Measurements from ENCODE around the gene HERPUD1.

The HERPUD1 gene

DNA sequence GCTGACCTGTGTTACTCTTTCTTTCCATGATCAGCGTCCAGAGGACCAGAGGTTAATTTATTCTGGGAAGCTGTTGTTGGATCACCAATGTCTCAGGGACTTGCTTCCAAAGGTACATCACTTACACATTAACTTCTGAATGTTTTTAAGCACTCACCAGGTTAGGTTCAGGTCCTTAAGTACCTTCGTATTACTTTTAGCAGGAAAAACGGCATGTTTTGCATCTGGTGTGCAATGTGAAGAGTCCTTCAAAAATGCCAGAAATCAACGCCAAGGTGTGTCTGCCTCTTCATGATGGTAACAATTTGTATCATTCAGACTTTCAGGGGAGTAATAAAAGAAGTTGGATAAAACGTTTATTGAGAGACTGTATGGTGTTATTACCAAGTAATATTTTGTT is 3.3 kb downstream of the HERPUD1 start:
- TF ChIP-seq CSDC2 (CRISPR knock-in tag; IDR thresholded peaks at IDR 0.05) (no peak), ZNF565 (CRISPR knock-in tag; conservative IDR thresholded peaks at IDR 0.05; ENCODE audit: low read depth) (no peak), SNAI2 (CRISPR knock-in tag; IDR thresholded peaks at IDR 0.05) (no peak), RARB (CRISPR knock-in tag; IDR thresholded peaks at IDR 0.05) (no peak), ISL1 (CRISPR knock-in tag; IDR thresholded peaks at IDR 0.05) (no peak), ZFP3 (CRISPR knock-in tag; IDR thresholded peaks at IDR 0.05) (no peak), TOX (CRISPR knock-in tag; IDR thresholded peaks at IDR 0.05; ENCODE audit: borderline replicate concordance) (no peak), OSR1 (CRISPR knock-in tag; IDR thresholded peaks at IDR 0.05) (no peak), ZNF70 (CRISPR knock-in tag; IDR thresholded peaks at IDR 0.05) (no peak), ESRRG (CRISPR knock-in tag; IDR thresholded peaks at IDR 0.05) (no peak), ZFP30 (CRISPR knock-in tag; IDR thresholded peaks at IDR 0.05) (no peak)
- TF ChIP-seq, protein P1, sequence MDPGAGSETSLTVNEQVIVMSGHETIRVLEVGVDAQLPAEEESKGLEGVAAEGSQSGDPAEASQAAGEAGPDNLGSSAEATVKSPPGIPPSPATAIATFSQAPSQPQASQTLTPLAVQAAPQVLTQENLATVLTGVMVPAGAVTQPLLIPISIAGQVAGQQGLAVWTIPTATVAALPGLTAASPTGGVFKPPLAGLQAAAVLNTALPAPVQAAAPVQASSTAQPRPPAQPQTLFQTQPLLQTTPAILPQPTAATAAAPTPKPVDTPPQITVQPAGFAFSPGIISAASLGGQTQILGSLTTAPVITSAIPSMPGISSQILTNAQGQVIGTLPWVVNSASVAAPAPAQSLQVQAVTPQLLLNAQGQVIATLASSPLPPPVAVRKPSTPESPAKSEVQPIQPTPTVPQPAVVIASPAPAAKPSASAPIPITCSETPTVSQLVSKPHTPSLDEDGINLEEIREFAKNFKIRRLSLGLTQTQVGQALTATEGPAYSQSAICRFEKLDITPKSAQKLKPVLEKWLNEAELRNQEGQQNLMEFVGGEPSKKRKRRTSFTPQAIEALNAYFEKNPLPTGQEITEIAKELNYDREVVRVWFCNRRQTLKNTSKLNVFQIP (CRISPR knock-in tag; IDR thresholded peaks at IDR 0.05; ENCODE audit: borderline replicate concordance, low read depth) = no peak
- TF ChIP-seq, protein P2, sequence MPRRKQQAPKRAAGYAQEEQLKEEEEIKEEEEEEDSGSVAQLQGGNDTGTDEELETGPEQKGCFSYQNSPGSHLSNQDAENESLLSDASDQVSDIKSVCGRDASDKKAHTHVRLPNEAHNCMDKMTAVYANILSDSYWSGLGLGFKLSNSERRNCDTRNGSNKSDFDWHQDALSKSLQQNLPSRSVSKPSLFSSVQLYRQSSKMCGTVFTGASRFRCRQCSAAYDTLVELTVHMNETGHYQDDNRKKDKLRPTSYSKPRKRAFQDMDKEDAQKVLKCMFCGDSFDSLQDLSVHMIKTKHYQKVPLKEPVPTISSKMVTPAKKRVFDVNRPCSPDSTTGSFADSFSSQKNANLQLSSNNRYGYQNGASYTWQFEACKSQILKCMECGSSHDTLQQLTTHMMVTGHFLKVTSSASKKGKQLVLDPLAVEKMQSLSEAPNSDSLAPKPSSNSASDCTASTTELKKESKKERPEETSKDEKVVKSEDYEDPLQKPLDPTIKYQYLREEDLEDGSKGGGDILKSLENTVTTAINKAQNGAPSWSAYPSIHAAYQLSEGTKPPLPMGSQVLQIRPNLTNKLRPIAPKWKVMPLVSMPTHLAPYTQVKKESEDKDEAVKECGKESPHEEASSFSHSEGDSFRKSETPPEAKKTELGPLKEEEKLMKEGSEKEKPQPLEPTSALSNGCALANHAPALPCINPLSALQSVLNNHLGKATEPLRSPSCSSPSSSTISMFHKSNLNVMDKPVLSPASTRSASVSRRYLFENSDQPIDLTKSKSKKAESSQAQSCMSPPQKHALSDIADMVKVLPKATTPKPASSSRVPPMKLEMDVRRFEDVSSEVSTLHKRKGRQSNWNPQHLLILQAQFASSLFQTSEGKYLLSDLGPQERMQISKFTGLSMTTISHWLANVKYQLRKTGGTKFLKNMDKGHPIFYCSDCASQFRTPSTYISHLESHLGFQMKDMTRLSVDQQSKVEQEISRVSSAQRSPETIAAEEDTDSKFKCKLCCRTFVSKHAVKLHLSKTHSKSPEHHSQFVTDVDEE (CRISPR knock-in tag; IDR thresholded peaks at IDR 0.05) = no peak
- no peak for ATAC-seq

DNA sequence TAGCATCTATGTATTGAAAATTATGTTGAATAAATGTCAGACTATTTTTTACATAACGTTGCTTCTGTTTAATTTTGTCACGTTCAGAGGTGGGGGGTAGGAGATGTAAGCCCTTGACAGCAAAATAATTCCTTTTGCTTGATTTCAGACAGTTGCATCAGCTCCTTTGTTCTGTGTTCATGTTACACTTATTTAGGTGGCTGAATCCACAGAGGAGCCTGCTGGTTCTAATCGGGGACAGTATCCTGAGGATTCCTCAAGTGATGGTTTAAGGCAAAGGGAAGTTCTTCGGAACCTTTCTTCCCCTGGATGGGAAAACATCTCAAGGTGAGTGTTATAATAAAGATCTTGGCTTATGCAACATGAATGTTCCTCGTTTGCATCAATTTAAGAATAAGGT is 4.5 kb downstream of the HERPUD1 start:
- ATAC-seq = no peak
- TF ChIP-seq ZFP3 (CRISPR knock-in tag; IDR thresholded peaks at IDR 0.05) (no peak), TOX (CRISPR knock-in tag; IDR thresholded peaks at IDR 0.05; ENCODE audit: borderline replicate concordance) (no peak), ZNF8 (CRISPR knock-in tag; IDR thresholded peaks at IDR 0.05) (no peak), ARNTL (CRISPR knock-in tag; IDR thresholded peaks at IDR 0.05; ENCODE audit: borderline replicate concordance, low read depth) (no peak), BACH2 (CRISPR knock-in tag; IDR thresholded peaks at IDR 0.05; ENCODE audit: borderline replicate concordance) (no peak), ZC3H10 (CRISPR knock-in tag; IDR thresholded peaks at IDR 0.05) (no peak)
- TF ChIP-seq, protein P3, sequence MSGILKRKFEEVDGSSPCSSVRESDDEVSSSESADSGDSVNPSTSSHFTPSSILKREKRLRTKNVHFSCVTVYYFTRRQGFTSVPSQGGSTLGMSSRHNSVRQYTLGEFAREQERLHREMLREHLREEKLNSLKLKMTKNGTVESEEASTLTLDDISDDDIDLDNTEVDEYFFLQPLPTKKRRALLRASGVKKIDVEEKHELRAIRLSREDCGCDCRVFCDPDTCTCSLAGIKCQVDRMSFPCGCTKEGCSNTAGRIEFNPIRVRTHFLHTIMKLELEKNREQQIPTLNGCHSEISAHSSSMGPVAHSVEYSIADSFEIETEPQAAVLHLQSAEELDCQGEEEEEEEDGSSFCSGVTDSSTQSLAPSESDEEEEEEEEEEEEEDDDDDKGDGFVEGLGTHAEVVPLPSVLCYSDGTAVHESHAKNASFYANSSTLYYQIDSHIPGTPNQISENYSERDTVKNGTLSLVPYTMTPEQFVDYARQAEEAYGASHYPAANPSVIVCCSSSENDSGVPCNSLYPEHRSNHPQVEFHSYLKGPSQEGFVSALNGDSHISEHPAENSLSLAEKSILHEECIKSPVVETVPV (CRISPR knock-in tag; IDR thresholded peaks at IDR 0.05) = no peak

DNA sequence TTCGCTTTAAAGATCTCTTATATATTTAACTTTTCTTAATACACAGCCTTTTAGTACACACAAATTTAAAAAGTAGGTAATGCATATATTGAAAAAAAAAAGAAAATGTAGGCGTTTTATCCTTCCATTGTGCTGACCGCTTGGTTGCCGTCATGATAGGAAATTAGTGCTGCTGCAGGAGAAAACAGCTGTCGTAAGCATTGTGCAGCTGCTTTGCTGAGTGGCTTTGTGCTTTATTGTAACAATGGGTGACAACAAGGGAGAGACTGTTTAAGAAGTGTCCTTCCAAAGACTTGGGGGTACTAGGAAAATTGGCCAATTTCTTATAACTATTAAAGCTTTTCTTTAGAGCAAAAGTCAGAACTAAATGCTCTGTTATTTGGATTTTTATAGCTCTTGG is 5.0 kb downstream of the HERPUD1 start:
- TF ChIP-seq PPARA (CRISPR knock-in tag; IDR thresholded peaks at IDR 0.05; ENCODE audit: borderline replicate concordance) = no peak
- TF ChIP-seq ZFP3 (CRISPR knock-in tag; IDR thresholded peaks at IDR 0.05) = no peak
- TF ChIP-seq ZNF8 (CRISPR knock-in tag; IDR thresholded peaks at IDR 0.05) = no peak
- no peak for TF ChIP-seq TOX (CRISPR knock-in tag; IDR thresholded peaks at IDR 0.05; ENCODE audit: borderline replicate concordance)
- TF ChIP-seq, protein P2 (CRISPR knock-in tag; IDR thresholded peaks at IDR 0.05) = no peak
- TF ChIP-seq, protein P3 (CRISPR knock-in tag; IDR thresholded peaks at IDR 0.05) = no peak
- TF ChIP-seq BACH2 (CRISPR knock-in tag; IDR thresholded peaks at IDR 0.05; ENCODE audit: borderline replicate concordance) = no peak
- no peak for TF ChIP-seq ZNF70 (CRISPR knock-in tag; IDR thresholded peaks at IDR 0.05)
- no peak for TF ChIP-seq ESRRG (CRISPR knock-in tag; IDR thresholded peaks at IDR 0.05)
- no peak for TF ChIP-seq CSDC2 (CRISPR knock-in tag; IDR thresholded peaks at IDR 0.05)
- TF ChIP-seq TCF4 (CRISPR knock-in tag; IDR thresholded peaks at IDR 0.05; ENCODE audit: borderline replicate concordance) = no peak
- no peak for TF ChIP-seq GLIS3 (CRISPR knock-in tag; IDR thresholded peaks at IDR 0.05)
- TF ChIP-seq, protein P1 (CRISPR knock-in tag; IDR thresholded peaks at IDR 0.05; ENCODE audit: borderline replicate concordance, low read depth) = no peak
- TF ChIP-seq RARB (CRISPR knock-in tag; IDR thresholded peaks at IDR 0.05) = no peak
- no peak for TF ChIP-seq ZNF565 (CRISPR knock-in tag; conservative IDR thresholded peaks at IDR 0.05; ENCODE audit: low read depth)
- no peak for TF ChIP-seq ISL1 (CRISPR knock-in tag; IDR thresholded peaks at IDR 0.05)
- no peak for TF ChIP-seq ZFP30 (CRISPR knock-in tag; IDR thresholded peaks at IDR 0.05)
- TF ChIP-seq SNAI2 (CRISPR knock-in tag; IDR thresholded peaks at IDR 0.05) = no peak
- TF ChIP-seq, protein P4, sequence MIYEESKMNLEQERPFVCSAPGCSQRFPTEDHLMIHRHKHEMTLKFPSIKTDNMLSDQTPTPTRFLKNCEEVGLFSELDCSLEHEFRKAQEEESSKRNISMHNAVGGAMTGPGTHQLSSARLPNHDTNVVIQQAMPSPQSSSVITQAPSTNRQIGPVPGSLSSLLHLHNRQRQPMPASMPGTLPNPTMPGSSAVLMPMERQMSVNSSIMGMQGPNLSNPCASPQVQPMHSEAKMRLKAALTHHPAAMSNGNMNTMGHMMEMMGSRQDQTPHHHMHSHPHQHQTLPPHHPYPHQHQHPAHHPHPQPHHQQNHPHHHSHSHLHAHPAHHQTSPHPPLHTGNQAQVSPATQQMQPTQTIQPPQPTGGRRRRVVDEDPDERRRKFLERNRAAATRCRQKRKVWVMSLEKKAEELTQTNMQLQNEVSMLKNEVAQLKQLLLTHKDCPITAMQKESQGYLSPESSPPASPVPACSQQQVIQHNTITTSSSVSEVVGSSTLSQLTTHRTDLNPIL (CRISPR knock-in tag; IDR thresholded peaks at IDR 0.05; ENCODE audit: low read depth) = no peak
- no peak for ATAC-seq

Data from SK-N-SH treated with all-trans-retinoic acid at 6 μM for 48 hours (cell line).